Adipocyte (in vitro differentiated cells): ENCODE results near the gene CRK.
"Not testable (repeated sequence)": the region's sequence is repeated elsewhere in the genome, so short reads cannot be mapped to it uniquely, and the experiment has no call there.

ENCODE experiments used
- DNase-seq: peaks from one replicate; pipeline ENCODE4 v3.0.0-alpha.2; 2015; ENCODE audit warnings: low read depth
- H3K27me3 ChIP-seq: replicated peaks from 2 replicates; pipeline ENCODE4 v1.7.0; 2013; ENCODE audit warnings: mild to moderate bottlenecking, low read length, moderate library complexity; ENCODE audit not compliant: control insufficient read depth, insufficient read depth
- H3K36me3 ChIP-seq: 2 replicates; pipeline ENCODE4 v1.7.0; 2013; ENCODE audit warnings: low read length, mild to moderate bottlenecking, moderate library complexity; ENCODE audit not compliant: control insufficient read depth, insufficient read depth, severe bottlenecking
- H3K4me1 ChIP-seq: 2 replicates; pipeline ENCODE4 v1.7.0; 2013; ENCODE audit warnings: mild to moderate bottlenecking, low read length, moderate library complexity; ENCODE audit not compliant: control insufficient read depth, insufficient read depth
- H3K4me3 ChIP-seq: 2 replicates; pipeline ENCODE4 v1.7.0; 2013; ENCODE audit warnings: mild to moderate bottlenecking, low read length, moderate library complexity
- H3K9ac ChIP-seq: 2 replicates; pipeline ENCODE4 v1.7.0; 2013; ENCODE audit warnings: mild to moderate bottlenecking, low read length, moderate library complexity
- H3K9me3 ChIP-seq: 2 replicates; pipeline ENCODE4 v1.7.0; 2013; ENCODE audit warnings: mild to moderate bottlenecking, low read length, moderate library complexity; ENCODE audit not compliant: control insufficient read depth

The CRK gene

GRCh38 chr17:1378476-1378860, 77.6 kb downstream of the CRK start:
- H3K27me3 ChIP-seq, H3K9me3 ChIP-seq, H3K36me3 ChIP-seq, H3K4me3 ChIP-seq, DNase-seq, H3K9ac ChIP-seq: not testable (repeated sequence)
- H3K4me1 ChIP-seq = peaks cover 78% of the 10 kb centered on the region

GRCh38 chr17:1377334-1377733, 78.7 kb downstream of the CRK start:
- H3K36me3 ChIP-seq = peaks cover 15% of the 10 kb centered on the region
- H3K4me1 ChIP-seq = peaks cover 76% of the 10 kb centered on the region
- no peak overlapping the region for H3K9ac ChIP-seq
- no peaks in the 10 kb centered on the region for H3K9me3 ChIP-seq
- no peak overlapping the region for H3K4me3 ChIP-seq
- no peaks in the 10 kb centered on the region for H3K27me3 ChIP-seq
- no peak for DNase-seq

GRCh38 chr17:1376061-1376460, 80.0 kb downstream of the CRK start:
- H3K4me1 ChIP-seq = peaks cover 74% of the 10 kb centered on the region
- no peak for DNase-seq
- H3K27me3 ChIP-seq = no peaks in the 10 kb centered on the region
- no peak overlapping the region for H3K4me3 ChIP-seq
- no peaks in the 10 kb centered on the region for H3K9me3 ChIP-seq
- H3K9ac ChIP-seq = no peak overlapping the region
- peaks cover 15% of the 10 kb centered on the region for H3K36me3 ChIP-seq

- H3K27me3 ChIP-seq = no peaks in the 10 kb centered on the region
- DNase-seq = no peak
- H3K36me3 ChIP-seq = peaks cover 15% of the 10 kb centered on the region
- no peak overlapping the region for H3K4me3 ChIP-seq
- H3K4me1 ChIP-seq = peaks cover 70% of the 10 kb centered on the region
- no peaks in the 10 kb centered on the region for H3K9me3 ChIP-seq
- H3K9ac ChIP-seq = no peak overlapping the region
These were observed 80.4 kb downstream of the CRK start for GRCh38 chr17:1375615-1376014.

- Histone ChIP-seq H3K36me3 (peaks cover 17% of the 10 kb centered on the region), H3K4me3 (no peak overlapping the region), H3K4me1 (peaks cover 60% of the 10 kb centered on the region), H3K9me3 (no peaks in the 10 kb centered on the region), H3K27me3 (no peaks in the 10 kb centered on the region), H3K9ac (no peak overlapping the region)
- no peak for DNase-seq
These were observed 81.4 kb downstream of the CRK start for GRCh38 chr17:1374431-1375177.

- no peak overlapping the region for H3K4me3 ChIP-seq
- H3K9me3 ChIP-seq = no peaks in the 10 kb centered on the region
- H3K36me3 ChIP-seq = peaks cover 20% of the 10 kb centered on the region
- H3K9ac ChIP-seq = no peak overlapping the region
- peaks cover 52% of the 10 kb centered on the region for H3K4me1 ChIP-seq
- no peak for DNase-seq
- no peaks in the 10 kb centered on the region for H3K27me3 ChIP-seq
These were observed 82.3 kb downstream of the CRK start for GRCh38 chr17:1373707-1374237.

- Histone ChIP-seq H3K9me3 (no peaks in the 10 kb centered on the region), H3K27me3 (no peaks in the 10 kb centered on the region), H3K4me3 (no peak overlapping the region), H3K36me3 (peaks cover 20% of the 10 kb centered on the region), H3K9ac (no peak overlapping the region), H3K4me1 (peaks cover 44% of the 10 kb centered on the region)
- DNase-seq = no peak
These were observed 83.4 kb downstream of the CRK start for GRCh38 chr17:1372618-1373017.

- no peaks in the 10 kb centered on the region for H3K9me3 ChIP-seq
- no peak overlapping the region for H3K9ac ChIP-seq
- peaks cover 44% of the 10 kb centered on the region for H3K4me1 ChIP-seq
- H3K4me3 ChIP-seq = no peak overlapping the region
- no peak for DNase-seq
- H3K36me3 ChIP-seq = peaks cover 20% of the 10 kb centered on the region
- no peaks in the 10 kb centered on the region for H3K27me3 ChIP-seq
These were observed 84.0 kb downstream of the CRK start for GRCh38 chr17:1371893-1372590.
